WTC11 (cell line): Measurements from ENCODE around the gene PTPRF. TPM values are rescaled to one million over a fixed set of nuclear protein-coding genes. Genes with fewer than 3 reads are reported as not detected.

Experiments
- ATAC-seq: fragments of 200-7000 bp; cut with Tn5 transposase; 2 replicates; pipeline ENCODE4 v1.10.0; 2021; ENCODE audit warnings: mild to moderate bottlenecking, moderate library complexity
- CTCF ChIA-PET: fragments of 300-600 bp; sonication (Branson Sonifier 250); formaldehyde crosslinking; loops from one replicate; lab custom pipeline; 2021; ENCODE audit warnings: antibody characterized with exemption; lab: Charles Lee
- POLR2A ChIA-PET: fragments of 350-600 bp; sonication (Branson Sonifier 250); formaldehyde crosslinking; loops from one replicate; lab custom pipeline; 2021; ENCODE audit warnings: antibody characterized with exemption; lab: Charles Lee
- DNase-seq: peaks from one replicate; pipeline ENCODE4 v3.0.0; 2021; ENCODE audit warnings: low spot score
- H3K27ac Mint-ChIP-seq: 2 replicates; pipeline ENCODE4 v1.8.0; 2021; ENCODE audit warnings: mixed read lengths
- H3K27me3 Mint-ChIP-seq: 2 replicates; pipeline ENCODE4 v1.8.0; 2021; ENCODE audit warnings: low read depth, mild to moderate bottlenecking, moderate library complexity, mixed read lengths
- H3K36me3 Mint-ChIP-seq: 2 replicates; pipeline ENCODE4 v1.8.0; 2021; ENCODE audit warnings: mixed read lengths
- H3K4me1 Mint-ChIP-seq: 2 replicates; pipeline ENCODE4 v1.8.0; 2022; ENCODE audit warnings: mixed read lengths
- H3K4me3 Mint-ChIP-seq: 2 replicates; pipeline ENCODE4 v1.8.0; 2021; ENCODE audit warnings: mild to moderate bottlenecking, moderate library complexity, mixed read lengths
- H3K9me3 Mint-ChIP-seq: 2 replicates; pipeline ENCODE4 v1.8.0; 2021; ENCODE audit warnings: mixed read lengths
- FOXJ3 ChIP-seq: sonication (generic); formaldehyde crosslinking; IDR thresholded peaks from 2 replicates; pipeline ENCODE4 v1.9.0; 2021; ENCODE audit warnings: missing genetic modification reagents, mild to moderate bottlenecking, borderline replicate concordance
- GRHL2 ChIP-seq: fragments of 250-450 bp; sonication (Bioruptor Pico); IDR thresholded peaks from 2 replicates; pipeline ENCODE4 v1.8.0; 2022; ENCODE audit warnings: mild to moderate bottlenecking, moderate library complexity; ENCODE audit not compliant: insufficient replicate concordance, severe bottlenecking
- HMGA2 ChIP-seq: fragments of 250-450 bp; sonication (Bioruptor Pico); IDR thresholded peaks from 2 replicates; pipeline ENCODE4 v1.4.0; 2021; ENCODE audit warnings: mild to moderate bottlenecking, moderate library complexity
- IRF2 ChIP-seq: sonication (generic); formaldehyde crosslinking; IDR thresholded peaks from 2 replicates; pipeline ENCODE4 v1.8.0; 2022; ENCODE audit warnings: low read depth, missing genetic modification reagents, borderline replicate concordance
- JUN ChIP-seq: sonication (generic); formaldehyde crosslinking; IDR thresholded peaks from 2 replicates; pipeline ENCODE4 v1.8.0; 2023; ENCODE audit warnings: mild to moderate bottlenecking, missing genetic modification reagents
- KAT7 ChIP-seq: sonication (generic); formaldehyde crosslinking; IDR thresholded peaks from 2 replicates; pipeline ENCODE4 v1.8.1; 2023; ENCODE audit warnings: missing genetic modification reagents, mild to moderate bottlenecking, borderline replicate concordance
- MXD4 ChIP-seq: fragments of 250-450 bp; sonication (Bioruptor Pico); IDR thresholded peaks from 2 replicates; pipeline ENCODE4 v1.8.0; 2021; ENCODE audit warnings: mild to moderate bottlenecking, moderate library complexity, borderline replicate concordance
- MYBL2 ChIP-seq: sonication (generic); formaldehyde crosslinking; IDR thresholded peaks from 2 replicates; pipeline ENCODE4 v1.8.1; 2023; ENCODE audit warnings: mild to moderate bottlenecking, moderate library complexity, missing genetic modification reagents
- PRRX2 ChIP-seq: fragments of 250-450 bp; sonication (Bioruptor Pico); IDR thresholded peaks from 2 replicates; pipeline ENCODE4 v1.8.0; 2021; ENCODE audit warnings: mild to moderate bottlenecking
- RORB ChIP-seq: fragments of 250-450 bp; sonication (Bioruptor Pico); IDR thresholded peaks from 2 replicates; pipeline ENCODE4 v1.9.0; 2021; ENCODE audit warnings: mild to moderate bottlenecking
- ZBTB21 ChIP-seq: sonication (generic); formaldehyde crosslinking; IDR thresholded peaks from 2 replicates; pipeline ENCODE4 v1.8.1; 2023; ENCODE audit warnings: mild to moderate bottlenecking, missing genetic modification reagents, borderline replicate concordance
- ZNF219 ChIP-seq: sonication (generic); formaldehyde crosslinking; IDR thresholded peaks from 2 replicates; pipeline ENCODE4 v1.8.0; 2023; ENCODE audit warnings: missing genetic modification reagents, mild to moderate bottlenecking, borderline replicate concordance
- total RNA-seq: library from RNA; stranded (reverse); gene quantifications from 3 replicates; pipeline ENCODE4 v1.2.3, GENCODE V29; 2021
- TF ChIP-seq, protein P1 (sequence below): sonication (generic); formaldehyde crosslinking; IDR thresholded peaks from 2 replicates; pipeline ENCODE4 v1.8.1; 2023; ENCODE audit warnings: mild to moderate bottlenecking, moderate library complexity, missing genetic modification reagents
- TF ChIP-seq, protein P2 (sequence below): sonication (generic); formaldehyde crosslinking; IDR thresholded peaks from 2 replicates; pipeline ENCODE4 v1.8.0; 2022; ENCODE audit warnings: mild to moderate bottlenecking, missing genetic modification reagents
- TF ChIP-seq, protein P3 (sequence below): fragments of 250-450 bp; sonication (Bioruptor Pico); conservative IDR thresholded peaks from 2 replicates; pipeline ENCODE4 v1.9.0; 2021; ENCODE audit warnings: mild to moderate bottlenecking
- TF ChIP-seq, protein P4 (sequence below): sonication (generic); formaldehyde crosslinking; IDR thresholded peaks from 2 replicates; pipeline ENCODE4 v1.8.1; 2022; ENCODE audit warnings: low read depth, mild to moderate bottlenecking, moderate library complexity, missing genetic modification reagents, borderline replicate concordance
- TF ChIP-seq, protein P5 (sequence below): sonication (generic); formaldehyde crosslinking; IDR thresholded peaks from 2 replicates; pipeline ENCODE4 v1.8.0; 2022; ENCODE audit warnings: mild to moderate bottlenecking, missing genetic modification reagents
- TF ChIP-seq, protein P6 (sequence below): sonication (generic); formaldehyde crosslinking; IDR thresholded peaks from 2 replicates; pipeline ENCODE4 v1.8.0; 2023; ENCODE audit warnings: missing genetic modification reagents

The PTPRF gene
- total RNA-seq, 1 experiment from 2014 or later = 248 TPM

DNA sequence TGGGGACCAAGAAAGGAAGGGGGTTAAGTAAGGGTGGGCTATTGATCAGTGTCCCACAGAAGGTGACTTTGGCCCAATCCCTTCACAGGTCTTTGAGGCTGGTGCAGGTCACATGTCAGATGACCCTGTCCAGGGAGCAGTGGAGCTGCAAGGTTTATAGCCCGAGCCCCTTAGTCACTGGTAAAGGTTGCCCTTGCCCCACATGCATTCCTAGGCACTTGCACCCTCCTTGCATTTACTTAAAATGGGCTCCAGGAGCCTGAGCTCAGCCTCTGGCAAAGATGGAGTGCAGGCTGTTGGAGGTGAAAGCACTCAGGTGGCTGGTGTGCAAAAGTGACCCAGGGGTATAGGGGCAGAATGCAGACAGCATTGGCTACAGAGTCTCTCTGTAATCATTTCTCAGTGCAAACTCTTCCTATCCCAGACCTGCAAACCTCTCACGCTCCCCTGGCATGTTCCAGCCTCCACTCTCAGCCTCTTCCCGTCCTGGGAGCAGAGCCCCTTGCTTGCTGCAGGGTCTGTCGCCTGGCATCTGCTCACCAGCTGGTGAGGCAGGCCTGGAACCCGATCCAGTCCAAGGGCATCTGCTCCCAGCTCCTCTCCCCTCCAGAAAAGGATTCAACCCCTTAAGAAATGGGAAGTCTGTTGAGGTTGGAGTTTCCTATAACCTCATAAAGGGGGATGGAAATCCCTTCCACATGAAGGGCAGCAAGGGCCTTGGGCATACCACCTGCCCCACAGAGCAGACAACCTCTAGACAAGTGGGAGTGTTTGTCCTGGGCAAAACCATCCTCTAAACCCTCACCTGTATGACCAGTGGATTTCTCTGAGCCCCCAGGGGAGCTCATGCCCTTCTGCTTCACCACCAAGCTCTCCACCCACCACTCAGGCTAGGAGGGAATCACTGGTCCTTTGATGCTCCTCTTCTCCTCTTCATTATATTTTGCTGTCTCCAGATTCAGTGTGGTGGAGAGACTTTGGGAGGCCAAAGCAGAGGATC is 23.1 kb upstream of the PTPRF start:
- no peak for ATAC-seq
- POLR2A ChIA-PET = no interaction called here
- CTCF ChIA-PET = no interaction called here

DNA sequence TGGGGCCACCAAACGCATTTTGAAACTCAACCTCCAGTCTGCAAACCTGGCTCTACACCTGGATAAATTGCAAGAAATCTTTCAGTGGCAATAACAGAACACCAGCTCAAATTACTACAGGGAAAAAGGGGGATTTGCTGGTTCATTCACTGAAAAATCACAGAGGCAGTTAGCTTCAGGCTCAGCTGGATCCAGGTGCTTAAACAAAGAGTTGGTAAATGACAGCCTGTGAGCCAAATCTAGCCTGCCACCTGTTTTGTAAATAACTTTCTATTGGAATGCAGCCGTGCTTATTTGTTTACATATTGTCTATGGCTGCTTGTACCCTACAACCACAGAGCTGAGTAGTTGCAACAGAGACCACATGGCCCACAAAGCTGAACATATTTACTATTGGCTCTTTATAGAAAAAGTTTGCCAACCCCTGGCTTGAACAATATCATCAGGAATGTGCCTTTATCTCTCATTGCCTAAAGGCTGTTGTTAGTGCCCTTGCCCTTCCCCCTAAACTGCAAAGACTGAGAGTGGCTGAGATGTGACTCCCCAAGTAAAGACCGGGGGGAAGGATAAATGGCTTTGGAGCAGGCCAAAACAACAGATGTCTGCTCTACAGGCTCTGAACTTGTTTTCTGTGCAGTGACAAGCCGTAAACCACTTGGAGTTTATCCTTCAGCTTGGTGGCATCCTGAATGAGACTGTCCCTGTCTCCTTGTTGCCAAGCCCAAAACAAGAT is 21.5 kb upstream of the PTPRF start:
- no peak for ATAC-seq

More for the DNA sequence above, 23.1 kb upstream of the PTPRF start:
- no peak for TF ChIP-seq RORB (CRISPR knock-in tag)
- no peak for TF ChIP-seq HMGA2
- TF ChIP-seq, protein P1, sequence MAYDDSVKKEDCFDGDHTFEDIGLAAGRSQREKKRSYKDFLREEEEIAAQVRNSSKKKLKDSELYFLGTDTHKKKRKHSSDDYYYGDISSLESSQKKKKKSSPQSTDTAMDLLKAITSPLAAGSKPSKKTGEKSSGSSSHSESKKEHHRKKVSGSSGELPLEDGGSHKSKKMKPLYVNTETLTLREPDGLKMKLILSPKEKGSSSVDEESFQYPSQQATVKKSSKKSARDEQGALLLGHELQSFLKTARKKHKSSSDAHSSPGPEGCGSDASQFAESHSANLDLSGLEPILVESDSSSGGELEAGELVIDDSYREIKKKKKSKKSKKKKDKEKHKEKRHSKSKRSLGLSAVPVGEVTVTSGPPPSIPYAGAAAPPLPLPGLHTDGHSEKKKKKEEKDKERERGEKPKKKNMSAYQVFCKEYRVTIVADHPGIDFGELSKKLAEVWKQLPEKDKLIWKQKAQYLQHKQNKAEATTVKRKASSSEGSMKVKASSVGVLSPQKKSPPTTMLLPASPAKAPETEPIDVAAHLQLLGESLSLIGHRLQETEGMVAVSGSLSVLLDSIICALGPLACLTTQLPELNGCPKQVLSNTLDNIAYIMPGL (CRISPR knock-in tag) = no peak
- TF ChIP-seq KAT7 (CRISPR knock-in tag) = no peak
- TF ChIP-seq, protein P2, sequence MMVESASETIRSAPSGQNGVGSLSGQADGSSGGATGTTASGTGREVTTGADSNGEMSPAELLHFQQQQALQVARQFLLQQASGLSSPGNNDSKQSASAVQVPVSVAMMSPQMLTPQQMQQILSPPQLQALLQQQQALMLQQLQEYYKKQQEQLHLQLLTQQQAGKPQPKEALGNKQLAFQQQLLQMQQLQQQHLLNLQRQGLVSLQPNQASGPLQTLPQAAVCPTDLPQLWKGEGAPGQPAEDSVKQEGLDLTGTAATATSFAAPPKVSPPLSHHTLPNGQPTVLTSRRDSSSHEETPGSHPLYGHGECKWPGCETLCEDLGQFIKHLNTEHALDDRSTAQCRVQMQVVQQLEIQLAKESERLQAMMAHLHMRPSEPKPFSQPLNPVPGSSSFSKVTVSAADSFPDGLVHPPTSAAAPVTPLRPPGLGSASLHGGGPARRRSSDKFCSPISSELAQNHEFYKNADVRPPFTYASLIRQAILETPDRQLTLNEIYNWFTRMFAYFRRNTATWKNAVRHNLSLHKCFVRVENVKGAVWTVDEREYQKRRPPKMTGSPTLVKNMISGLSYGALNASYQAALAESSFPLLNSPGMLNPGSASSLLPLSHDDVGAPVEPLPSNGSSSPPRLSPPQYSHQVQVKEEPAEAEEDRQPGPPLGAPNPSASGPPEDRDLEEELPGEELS = no peak
- no peak for TF ChIP-seq ZBTB21 (CRISPR knock-in tag)
- TF ChIP-seq JUN (CRISPR knock-in tag) = no peak
- TF ChIP-seq, protein P3, sequence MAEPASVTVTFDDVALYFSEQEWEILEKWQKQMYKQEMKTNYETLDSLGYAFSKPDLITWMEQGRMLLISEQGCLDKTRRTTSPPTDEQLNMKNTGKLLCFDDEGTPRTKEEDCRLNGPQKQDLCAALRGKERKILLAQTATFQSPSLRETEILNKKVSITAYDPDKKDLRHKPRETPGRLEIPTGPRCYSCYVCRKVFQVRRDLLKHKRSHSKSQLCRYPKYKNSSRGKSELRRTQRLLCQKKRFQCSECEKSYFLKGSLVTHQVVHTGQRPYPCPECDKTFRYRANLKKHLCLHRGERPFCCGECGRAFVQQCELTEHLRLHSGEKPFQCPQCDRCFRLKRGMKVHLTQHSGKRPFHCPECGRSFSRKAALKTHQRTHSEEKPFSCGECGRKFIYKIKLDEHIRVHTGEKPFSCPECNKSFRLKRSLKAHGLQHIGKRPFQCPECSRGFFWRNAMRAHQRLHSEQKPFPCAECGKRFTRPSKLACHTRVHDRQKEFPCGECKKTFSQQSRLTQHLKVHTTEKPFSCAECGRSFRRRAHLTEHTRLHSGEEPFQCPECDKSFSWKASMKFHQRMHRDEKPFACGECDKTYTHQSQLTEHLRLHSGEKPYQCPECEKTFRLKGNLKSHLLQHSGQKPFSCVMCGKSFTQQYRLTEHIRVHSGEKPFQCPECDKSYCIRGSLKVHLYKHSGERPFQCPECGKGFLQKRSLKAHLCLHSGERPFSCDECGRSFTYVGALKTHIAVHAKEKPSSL (CRISPR knock-in tag) = no peak
- TF ChIP-seq ZNF219 (CRISPR knock-in tag) = no peak
- no peak for TF ChIP-seq MYBL2
- TF ChIP-seq, protein P4, sequence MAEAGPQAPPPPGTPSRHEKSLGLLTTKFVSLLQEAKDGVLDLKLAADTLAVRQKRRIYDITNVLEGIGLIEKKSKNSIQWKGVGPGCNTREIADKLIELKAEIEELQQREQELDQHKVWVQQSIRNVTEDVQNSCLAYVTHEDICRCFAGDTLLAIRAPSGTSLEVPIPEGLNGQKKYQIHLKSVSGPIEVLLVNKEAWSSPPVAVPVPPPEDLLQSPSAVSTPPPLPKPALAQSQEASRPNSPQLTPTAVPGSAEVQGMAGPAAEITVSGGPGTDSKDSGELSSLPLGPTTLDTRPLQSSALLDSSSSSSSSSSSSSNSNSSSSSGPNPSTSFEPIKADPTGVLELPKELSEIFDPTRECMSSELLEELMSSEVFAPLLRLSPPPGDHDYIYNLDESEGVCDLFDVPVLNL (CRISPR knock-in tag) = no peak
- TF ChIP-seq, protein P5, sequence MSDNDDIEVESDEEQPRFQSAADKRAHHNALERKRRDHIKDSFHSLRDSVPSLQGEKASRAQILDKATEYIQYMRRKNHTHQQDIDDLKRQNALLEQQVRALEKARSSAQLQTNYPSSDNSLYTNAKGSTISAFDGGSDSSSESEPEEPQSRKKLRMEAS (CRISPR knock-in tag) = no peak
- TF ChIP-seq, all 79 proteins: peak for 0
- Mint-ChIP-seq H3K36me3 (no peaks in the 10 kb centered on the region; the same call in 1 of the 2 replicates), H3K4me1 (0 out of 2 replicates have a peak, but pooled peaks cover 2% of the 10 kb centered on the region), H3K4me3 (no peak overlapping the region), H3K9me3 (peaks cover 9% of the 10 kb centered on the region), H3K27ac (no peak overlapping the region), H3K27me3 (peaks cover 6% of the 10 kb centered on the region; the same call in 1 of the 2 replicates)
- no peak for DNase-seq

More for the DNA sequence above, 21.5 kb upstream of the PTPRF start:
- CTCF ChIA-PET = interaction anchor here (1.2 kb wide), 1 partner anchor 12 kb away, joined by 3 read pairs; no protein-coding TSS in a partner anchor
- DNase-seq = no peak
- Mint-ChIP-seq H3K4me3 (no peak overlapping the region), H3K36me3 (no peaks in the 10 kb centered on the region), H3K4me1 (0 out of 2 replicates have a peak, but pooled peaks cover 2% of the 10 kb centered on the region), H3K27ac (no peak overlapping the region), H3K9me3 (peaks cover 9% of the 10 kb centered on the region), H3K27me3 (peaks cover 8% of the 10 kb centered on the region)
- POLR2A ChIA-PET = no interaction called here
- TF ChIP-seq, protein P6, sequence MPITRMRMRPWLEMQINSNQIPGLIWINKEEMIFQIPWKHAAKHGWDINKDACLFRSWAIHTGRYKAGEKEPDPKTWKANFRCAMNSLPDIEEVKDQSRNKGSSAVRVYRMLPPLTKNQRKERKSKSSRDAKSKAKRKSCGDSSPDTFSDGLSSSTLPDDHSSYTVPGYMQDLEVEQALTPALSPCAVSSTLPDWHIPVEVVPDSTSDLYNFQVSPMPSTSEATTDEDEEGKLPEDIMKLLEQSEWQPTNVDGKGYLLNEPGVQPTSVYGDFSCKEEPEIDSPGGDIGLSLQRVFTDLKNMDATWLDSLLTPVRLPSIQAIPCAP (CRISPR knock-in tag) = no peak
- no peak for TF ChIP-seq FOXJ3
- TF ChIP-seq MXD4 (CRISPR knock-in tag) = no peak
- no peak for TF ChIP-seq GRHL2
- no peak for TF ChIP-seq MYBL2
- no peak for TF ChIP-seq ZBTB21 (CRISPR knock-in tag)
- no peak for TF ChIP-seq IRF2 (CRISPR knock-in tag)
- no peak for TF ChIP-seq PRRX2 (CRISPR knock-in tag)
